HCT116 (cell line): Measurements from ENCODE around the gene IRAK4.

ENCODE experiments used
- CTCF ChIP-seq, 3 experiments: fragments of 200-600 bp in 1 of 3; sonication (generic) in 1 of 3; IDR thresholded peaks in 2 of 3; conservative IDR thresholded peaks in 1 of 3; 2 replicates each; pipeline ENCODE4 v1.5.1; 2012 to 2017; ENCODE audit warnings: low read depth in 2 of 3, low read length in 2 of 3, antibody characterized with exemption in 1 of 3, borderline replicate concordance in 1 of 3, control low read depth in 1 of 3, mild to moderate bottlenecking in 1 of 3, mixed read lengths in 1 of 3, mixed run types in 1 of 3, moderate library complexity in 1 of 3; ENCODE audit not compliant: insufficient read depth in 1 of 3
- EGR1 ChIP-seq: IDR thresholded peaks from 2 replicates; pipeline ENCODE4 v1.6.1; 2012; ENCODE audit warnings: low read depth
- EZH2 ChIP-seq: fragments of 200-600 bp; sonication (generic); IDR thresholded peaks from 2 replicates; pipeline ENCODE4 v1.6.1; 2017; ENCODE audit warnings: antibody characterized with exemption, mixed run types
- JUND ChIP-seq: IDR thresholded peaks from 2 replicates; pipeline ENCODE4 v1.6.1; 2012
- MAX ChIP-seq: IDR thresholded peaks from 2 replicates; pipeline ENCODE4 v1.6.1; 2012
- POLR2A ChIP-seq: IDR thresholded peaks from 2 replicates; pipeline ENCODE4 v1.7.0; 2011; ENCODE audit warnings: borderline replicate concordance; ENCODE audit not compliant: insufficient read depth, insufficient read length; ENCODE audit errors: extremely low read depth
- POLR2AphosphoS5 ChIP-seq: IDR thresholded peaks from 2 replicates; pipeline ENCODE4 v1.6.1; 2011; ENCODE audit warnings: mild to moderate bottlenecking, low read depth, low read length, moderate library complexity
- RAD21 ChIP-seq: IDR thresholded peaks from 2 replicates; pipeline ENCODE4 v1.6.1; 2012; ENCODE audit warnings: low read depth, mild to moderate bottlenecking
- REST ChIP-seq: IDR thresholded peaks from 2 replicates; pipeline ENCODE4 v1.6.1; 2012; ENCODE audit warnings: low read depth
- SIN3A ChIP-seq: IDR thresholded peaks from 2 replicates; pipeline ENCODE4 v1.6.1; 2012; ENCODE audit warnings: low read depth
- SP1 ChIP-seq: IDR thresholded peaks from 2 replicates; pipeline ENCODE4 v1.6.1; 2012; ENCODE audit warnings: low read depth
- YY1 ChIP-seq: IDR thresholded peaks from 2 replicates; pipeline ENCODE4 v1.6.1; 2011; ENCODE audit warnings: low read length, low read depth, moderate library complexity, mild to moderate bottlenecking; ENCODE audit not compliant: insufficient replicate concordance; ENCODE audit errors: extremely low read depth
- ZFX ChIP-seq: fragments of 450-650 bp; IDR thresholded peaks from 2 replicates; pipeline ENCODE4 v1.6.1; 2017

GRCh38 chr12:43760396-43760795 lies 1.6 kb downstream of the IRAK4 start:
- TF ChIP-seq CTCF (IDR thresholded peaks at IDR 0.05 in 2 of 3, conservative IDR thresholded peaks at IDR 0.05 in 1 of 3; ENCODE audit: borderline replicate concordance in 1 of 3, insufficient read depth in 1 of 3, low read depth in 2 of 3, low read length in 2 of 3) (no peak), SIN3A (no peak), JUND (no peak), EGR1 (no peak), POLR2AphosphoS5 (no peak), REST (no peak), RAD21 (no peak), POLR2A (no peak), YY1 (no peak), EZH2 (no peak), ZFX (no peak), SP1 (no peak), MAX (no peak)
